HTERT RPE-1 (cell line): ENCODE results near the gene NUP210L.
"Not testable (repeated sequence)": the region's sequence is repeated elsewhere in the genome, so short reads cannot be mapped to it uniquely, and the experiment has no call there.

Experiments used
- in situ Hi-C: fragments of 300-500 bp; cut with MboI; formaldehyde crosslinking; loops from 4 replicates; pipeline ENCODE4 v1.14.3; 2020; ENCODE audit warnings: low sequenced_read_pairs

Gene NUP210L

DNA sequence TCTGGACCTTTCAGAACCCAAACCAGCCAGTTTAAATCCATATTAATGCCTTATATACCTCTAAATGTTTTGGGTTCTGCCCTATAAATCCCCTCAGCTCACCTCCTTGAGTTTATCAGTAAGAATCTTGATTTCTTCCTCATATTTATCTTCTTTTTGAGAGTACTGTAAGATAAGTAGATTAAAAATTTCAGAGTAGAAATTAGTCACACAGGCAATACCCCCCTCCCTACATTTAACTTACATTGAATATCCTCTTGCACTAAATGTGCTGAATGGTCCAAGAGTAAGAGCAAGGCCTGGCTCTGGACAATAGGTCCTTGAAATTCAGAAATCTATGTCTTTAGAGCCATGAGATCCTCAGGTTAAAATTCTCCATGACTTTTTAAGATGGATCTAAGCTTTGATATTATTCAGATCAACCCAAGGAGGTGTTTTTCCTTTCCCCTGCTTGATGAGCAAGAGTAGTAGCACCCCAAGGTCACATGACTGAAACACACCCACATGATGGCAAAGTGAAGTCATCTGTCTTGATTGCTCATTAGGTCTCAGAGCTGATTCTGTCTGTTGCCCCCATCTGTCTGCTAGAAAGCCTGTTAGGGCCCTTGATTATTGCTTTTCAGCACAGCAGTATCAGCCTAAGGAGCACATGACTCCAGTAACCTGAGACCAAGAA lies 15.8 kb upstream of the NUP210L start:
- in situ Hi-C loops = no loop called here

DNA sequence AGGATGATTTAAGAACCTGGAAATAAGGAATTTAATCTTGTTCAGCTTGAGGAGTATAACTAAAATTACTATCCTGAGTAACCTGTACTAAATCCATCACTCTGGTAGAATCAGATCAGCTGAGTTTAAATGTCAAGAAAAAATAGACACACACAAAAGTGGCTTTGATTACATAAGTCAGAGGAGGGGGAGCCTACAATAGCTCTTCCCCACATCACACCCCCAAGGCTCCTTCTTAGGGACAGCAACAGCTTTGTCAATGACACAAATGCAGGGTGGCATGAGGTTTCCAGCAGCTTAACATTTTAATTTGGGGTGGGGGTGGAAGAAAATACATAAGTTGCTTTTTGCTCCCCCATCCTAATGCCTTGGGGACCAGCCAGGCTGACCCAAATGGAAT lies 12.6 kb upstream of the NUP210L start:
- in situ Hi-C loops = no loop called here

DNA sequence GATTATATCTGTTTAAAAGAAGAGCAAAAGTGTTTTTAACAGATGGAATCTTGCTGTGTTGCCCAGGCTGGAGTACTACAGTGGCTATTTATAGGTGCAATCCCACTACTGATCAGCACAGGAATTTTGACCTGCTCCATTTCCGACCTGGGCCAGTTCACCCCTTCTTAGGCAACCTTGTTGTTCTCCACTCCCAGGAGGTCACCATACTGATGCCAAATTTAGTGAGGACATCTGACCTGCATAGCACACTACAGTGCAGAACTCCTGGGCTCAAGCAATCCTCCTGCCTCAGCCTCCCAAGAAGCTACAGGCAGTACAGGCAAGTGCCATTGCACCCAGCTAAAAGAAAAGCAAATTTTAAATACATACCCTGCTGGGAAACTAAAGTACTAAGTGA lies 11.3 kb upstream of the NUP210L start:
- in situ Hi-C loops = no loop called here

DNA sequence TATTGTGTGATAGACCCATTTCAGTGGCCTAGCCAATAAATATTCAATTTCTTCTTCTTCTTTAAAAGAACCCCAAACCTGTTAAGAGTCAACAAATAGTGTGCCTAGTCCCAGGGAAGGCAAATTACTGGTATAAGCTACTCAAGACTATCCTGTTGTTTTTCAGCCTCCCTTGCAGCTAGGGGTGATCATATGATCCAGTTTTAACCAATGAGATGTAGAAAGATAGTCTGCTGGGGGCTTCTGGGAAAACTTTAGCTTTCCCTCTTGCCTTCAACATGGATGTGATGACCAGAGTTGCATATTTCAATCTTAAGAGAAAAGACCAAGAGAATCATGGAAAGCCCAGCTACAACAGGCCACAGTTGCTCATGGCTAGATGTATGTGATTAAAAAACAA lies 4.7 kb upstream of the NUP210L start:
- in situ Hi-C loops = no loop called here

DNA sequence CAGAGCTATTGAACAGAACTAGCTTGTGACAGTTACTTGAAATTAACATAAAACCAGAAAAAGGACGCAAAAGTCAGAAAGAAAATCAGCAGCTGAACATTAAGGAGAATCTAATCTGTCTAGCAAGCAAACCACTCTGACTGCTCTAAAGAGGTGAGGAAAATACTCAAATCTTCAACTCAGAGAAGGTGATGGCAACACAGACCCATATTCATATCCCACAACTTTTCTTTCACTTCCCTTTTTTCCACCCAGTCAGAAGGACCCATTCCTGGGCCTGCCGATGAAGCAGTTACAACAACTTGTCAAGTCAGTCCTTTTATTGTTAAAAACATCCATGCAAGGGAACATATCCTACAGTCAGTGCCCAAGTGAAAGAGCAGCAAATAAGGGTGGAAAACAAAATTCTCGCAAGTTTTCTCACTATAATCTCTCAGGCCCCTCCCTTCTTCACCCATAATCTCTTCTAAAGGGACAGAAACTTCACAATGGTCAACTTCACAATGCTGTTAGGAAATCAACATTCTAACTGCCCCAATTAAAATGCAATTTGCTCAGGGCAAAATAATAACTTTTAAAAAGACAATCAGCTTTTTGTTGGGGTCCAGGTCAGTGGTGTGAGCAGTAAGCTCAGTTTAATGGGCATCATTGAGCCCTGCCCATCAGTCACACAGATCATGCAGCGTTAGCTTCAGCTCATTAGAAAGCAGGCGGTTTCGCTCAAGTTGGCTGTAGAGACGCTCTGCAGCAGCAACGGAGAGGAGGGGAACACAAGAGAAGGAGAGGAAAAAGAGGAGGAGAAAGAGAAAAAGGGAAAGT lies 3.6 kb upstream of the NUP210L start:
- in situ Hi-C loops = no loop called here

DNA sequence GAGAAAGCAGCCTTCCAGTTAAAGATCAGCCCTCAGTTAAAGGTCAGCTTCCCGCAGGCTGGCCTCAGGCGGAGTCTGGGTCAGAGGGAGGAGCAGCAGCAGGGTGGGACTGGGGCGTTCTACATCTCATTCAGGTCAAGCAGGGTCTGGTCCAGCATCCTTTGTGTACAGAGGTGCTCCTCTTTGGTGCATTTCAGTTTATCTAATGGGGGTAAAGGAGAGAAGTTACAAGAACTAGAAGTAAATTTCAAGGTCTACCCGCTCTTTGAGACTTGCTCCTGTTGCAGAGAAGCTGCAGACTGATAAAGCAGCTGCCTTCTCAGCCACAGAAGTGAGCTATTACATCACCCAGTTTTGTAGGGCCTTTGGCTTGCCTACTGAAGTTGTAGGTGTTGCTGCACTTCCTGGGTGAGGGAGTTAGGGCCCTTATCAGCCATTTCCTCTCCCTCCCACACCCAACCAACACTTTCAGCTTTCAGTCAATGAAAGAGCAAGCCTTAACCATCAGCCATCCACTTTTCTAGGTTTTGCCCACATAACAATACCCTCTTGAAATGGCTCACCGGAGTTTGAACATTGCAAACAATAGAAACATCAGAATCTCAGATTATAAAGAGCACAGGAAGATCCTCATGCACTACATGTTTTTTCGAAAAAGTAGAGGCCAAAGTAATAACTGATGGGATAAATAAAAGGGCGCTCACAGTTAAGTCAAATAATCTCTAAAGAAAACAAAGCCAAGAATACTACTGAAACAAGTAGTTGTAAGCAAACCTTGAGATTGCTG lies 2.8 kb upstream of the NUP210L start:
- in situ Hi-C loops = no loop called here

DNA sequence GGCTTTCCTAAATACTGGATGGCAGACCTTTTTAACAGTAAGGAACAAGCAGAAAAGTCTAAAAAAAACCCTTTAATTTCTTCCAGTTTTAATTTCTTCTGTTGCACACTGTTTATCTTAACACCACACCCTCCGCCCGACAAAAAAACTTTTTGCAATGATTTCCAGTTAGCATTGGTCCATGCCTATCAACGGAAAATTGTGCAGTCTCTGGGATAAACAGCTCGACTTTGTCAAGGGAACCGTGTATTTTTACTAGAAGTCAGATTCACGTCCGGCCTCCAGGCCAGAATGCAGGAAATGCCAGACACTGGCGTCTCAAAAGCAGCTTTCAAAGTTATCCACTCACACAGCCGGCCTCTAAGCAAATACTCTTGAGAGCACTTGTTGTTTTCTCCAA lies 378 bp upstream of the NUP210L start:
- in situ Hi-C loops = no loop called here

DNA sequence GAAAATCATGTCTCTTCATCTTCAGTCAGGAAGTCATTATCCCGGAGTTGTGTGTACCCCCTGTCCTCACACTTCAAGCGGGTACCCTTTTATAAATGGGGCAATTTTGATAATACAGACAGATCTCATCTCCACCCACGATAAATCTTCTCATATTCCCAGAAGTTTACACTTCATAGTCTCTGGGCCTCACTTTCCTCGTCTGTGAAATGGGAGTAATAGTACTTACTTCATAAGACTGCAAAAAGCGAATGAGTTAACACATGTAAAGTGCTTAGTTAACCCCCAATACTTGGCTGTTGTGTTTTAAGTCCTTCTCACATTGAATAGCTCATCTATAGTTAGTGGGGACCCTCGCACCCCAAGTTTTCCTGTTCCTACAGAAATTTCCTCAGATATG lies 820 bp downstream of the NUP210L start:
- in situ Hi-C loops = no loop called here

DNA sequence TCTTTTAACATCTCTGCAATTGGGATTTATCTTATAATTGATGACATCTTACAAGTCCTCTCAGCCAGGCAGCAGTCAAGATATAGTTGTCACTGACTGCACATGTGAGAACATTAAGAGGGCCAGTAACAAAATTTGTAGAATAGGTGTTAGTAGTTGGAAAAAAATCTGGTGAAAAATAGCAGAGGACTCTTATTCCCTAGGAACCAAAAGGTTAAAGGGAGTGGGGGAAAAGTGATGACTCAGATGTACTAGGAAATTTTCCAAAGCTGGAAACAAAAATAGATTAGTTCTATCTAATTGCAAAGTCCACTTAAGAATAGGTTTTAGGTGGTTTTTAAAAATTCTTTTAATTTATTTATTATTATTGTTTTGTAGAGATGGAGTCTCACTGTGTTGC lies 3.6 kb downstream of the NUP210L start:
- in situ Hi-C loops = no loop called here

DNA sequence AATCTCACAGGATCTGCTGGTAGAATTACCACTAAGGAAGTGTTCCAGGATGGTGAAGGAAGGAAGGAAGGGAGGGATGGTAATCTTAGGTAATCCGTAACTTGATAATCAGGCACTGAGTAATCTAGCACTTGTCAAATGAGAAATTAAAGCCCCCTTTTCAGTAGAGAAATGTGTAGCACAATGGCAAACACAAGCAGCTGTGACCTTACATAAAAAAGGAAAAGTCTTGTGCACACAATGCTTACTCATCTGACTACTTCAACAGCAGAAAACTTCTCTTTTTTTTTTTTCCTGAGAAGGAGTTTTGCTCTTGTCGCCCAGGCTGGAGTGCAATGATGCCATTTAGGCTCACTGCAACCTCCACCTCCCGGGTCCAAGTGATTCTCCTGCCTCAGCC lies 6.1 kb downstream of the NUP210L start:
- in situ Hi-C loops = no loop called here

DNA sequence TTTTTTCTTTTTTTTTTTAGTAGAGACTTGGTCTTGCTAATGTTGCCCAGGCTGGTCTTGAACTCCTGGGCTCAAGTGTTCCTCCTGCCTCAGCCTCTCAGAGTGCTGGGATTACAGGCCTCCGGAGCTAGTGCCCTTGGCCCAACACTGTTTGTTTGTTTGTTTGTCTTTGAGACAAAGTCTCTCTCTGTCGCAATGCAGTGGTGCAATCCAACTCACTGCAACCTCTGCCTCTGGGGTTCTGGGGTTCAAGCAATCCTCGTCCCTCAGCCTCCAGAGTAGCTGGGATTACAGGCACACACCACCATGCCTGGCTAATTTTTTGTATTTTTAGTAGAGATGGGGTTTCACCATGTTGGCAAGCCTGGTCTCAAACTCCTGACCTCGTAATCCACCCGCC lies 7.4 kb downstream of the NUP210L start:
- in situ Hi-C loops = not testable (repeated sequence)

DNA sequence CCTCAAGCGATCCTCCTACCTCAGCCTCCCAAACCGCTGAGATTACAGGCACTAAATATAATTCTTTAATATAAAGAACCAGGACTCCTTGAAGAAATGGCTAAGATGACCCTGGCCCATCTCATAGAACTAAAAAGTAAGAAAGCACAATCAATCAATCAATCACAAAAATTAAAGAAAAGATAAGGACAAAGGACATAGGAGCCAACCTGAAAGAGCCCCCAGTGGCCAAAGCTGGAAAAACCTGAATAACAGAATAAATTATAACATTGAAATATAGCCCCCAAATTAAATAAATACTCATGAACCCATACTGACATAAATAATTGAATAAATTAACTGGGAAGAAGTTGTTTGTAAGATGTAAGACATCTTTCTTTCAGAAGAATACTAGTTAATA lies 8.9 kb downstream of the NUP210L start:
- in situ Hi-C loops = no loop called here

DNA sequence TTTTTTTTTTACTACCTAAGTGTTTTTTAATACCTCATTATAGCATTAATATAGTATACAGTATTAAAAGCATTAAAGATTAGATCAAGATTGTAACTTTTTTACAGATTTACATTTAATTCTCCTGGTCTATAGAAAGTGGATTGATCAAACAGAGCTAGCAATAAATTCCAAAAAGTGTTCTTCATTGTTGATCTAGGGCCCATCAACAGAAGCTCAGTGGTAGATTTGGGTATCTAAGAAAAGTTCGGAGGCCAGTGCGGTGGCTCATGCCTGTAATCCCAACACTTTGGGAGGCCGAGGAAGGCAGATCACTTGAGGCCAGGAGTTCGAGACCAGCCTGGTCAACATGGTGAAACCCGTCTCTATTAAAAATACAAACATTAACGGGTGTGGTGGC lies 12.5 kb downstream of the NUP210L start:
- in situ Hi-C loops = no loop called here

DNA sequence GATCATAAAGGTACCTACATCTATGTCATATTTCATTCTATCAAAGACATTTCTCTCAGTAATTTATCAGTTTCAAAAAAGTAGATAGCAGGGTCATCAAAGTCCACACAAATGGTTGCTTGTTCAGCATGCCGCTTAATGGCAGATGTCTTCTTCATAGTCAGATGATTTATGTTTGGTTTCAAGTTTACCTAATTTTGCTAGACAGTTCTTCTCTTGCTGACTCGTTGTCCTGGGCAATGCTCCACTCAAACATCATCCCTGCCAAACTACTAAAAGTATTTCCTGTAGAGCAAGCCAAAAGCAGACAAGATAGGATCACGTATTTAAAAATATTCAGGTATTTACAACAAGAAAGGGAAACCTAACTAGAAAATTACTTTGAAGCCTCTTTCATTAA lies 13.6 kb downstream of the NUP210L start:
- in situ Hi-C loops = no loop called here

DNA sequence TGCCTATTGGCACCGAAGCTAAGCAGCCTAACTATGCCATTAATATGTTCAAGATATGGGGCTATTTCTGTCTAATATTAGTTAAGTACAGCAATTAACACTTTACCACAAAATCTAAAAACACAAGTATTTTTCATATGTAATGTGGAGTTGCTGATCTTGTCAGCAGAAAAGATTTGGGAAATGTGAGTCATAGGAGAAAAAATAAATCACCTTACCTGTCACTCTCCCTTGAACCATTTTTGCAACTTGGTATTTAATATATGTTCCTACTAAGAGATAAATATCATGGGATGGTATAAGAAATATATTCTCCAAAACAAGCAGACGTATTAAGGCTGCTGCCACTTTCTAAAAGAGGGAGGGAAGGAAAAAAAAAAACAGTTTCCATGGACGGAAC lies 17.0 kb downstream of the NUP210L start:
- in situ Hi-C loops = no loop called here

DNA sequence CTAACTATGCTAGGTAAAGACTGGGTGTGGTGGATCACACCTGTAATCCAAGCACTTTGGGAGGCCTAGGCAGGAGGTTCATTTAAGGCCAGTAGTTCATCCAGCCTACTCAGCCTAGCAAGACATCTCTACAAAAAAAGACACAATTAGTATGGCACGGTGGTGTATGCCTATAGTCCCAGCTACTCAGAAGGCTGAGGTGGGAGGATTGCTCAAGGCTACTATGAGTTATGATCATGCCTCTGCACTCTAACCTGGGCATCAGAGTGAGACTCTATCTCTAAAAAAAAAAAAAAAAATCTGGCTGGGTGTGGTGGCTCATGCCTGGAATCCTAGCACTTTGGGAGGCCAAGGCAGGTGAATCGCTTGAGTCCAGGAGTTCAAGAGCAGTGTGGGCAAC lies 21.6 kb downstream of the NUP210L start:
- in situ Hi-C loops = no loop called here

DNA sequence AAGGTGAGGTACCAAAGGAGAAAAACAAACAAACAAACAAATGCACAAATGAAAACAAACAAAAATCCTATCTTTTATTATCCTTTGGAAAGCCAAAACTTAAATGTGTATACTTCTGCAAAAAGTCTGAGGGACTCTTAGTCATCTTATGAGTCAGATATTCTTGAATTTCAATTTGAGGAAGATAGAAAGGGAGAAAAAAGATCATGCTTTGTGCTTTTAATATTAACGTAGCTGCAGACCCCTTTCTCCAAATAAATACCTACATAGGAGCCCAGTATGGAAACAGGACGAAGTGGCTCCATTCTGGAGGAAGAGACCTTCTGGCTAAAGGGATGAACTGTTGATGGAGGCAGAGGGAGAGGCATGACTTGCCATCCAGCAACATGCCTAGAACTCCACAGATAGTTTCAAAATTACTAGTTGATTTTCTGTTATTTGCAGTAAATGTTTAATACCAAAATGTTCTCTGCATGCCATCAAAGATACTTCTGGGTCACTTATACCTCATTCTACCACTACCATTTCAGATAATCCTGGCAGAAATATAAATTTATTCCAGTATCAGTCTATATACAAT lies 25.4 kb downstream of the NUP210L start:
- in situ Hi-C loops = no loop called here

DNA sequence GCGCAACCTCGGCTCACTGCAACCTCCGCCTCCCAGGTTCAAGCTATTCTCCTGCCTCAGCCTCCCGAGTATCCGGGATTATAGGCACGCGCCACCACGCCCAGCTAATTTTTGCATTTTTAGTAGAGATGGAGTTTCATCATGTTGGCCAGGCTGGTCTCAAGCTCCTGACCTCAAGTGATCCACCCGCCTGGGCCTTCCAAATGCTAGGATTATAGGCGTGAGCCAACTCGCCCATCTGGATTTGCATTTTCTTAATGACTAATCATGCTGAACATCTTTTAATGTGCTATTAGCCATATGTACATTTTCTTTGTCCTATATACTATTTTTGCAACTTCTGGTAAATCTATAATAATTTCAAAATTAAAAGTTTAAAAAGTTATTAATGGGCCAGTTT lies 31.7 kb downstream of the NUP210L start:
- in situ Hi-C loops = not testable (repeated sequence)

DNA sequence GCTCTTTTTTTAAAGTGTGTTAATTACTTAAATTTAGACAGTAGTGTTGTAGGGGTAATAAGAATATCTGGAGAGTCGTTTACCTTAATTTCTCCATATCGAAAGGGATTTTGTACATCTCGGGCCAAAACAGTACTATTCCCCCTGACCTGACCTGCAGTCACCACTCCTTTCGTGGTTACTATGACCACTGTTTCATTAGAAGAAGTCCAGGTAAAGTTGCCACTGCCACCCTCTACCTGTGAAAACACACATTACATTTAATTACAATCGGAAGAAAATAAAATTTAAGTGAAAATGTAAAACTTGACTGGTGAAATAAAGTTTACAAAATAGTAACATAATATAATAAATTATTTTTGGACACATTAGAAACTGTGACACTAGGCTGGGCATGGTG lies 37.2 kb downstream of the NUP210L start:
- in situ Hi-C loops = no loop called here

DNA sequence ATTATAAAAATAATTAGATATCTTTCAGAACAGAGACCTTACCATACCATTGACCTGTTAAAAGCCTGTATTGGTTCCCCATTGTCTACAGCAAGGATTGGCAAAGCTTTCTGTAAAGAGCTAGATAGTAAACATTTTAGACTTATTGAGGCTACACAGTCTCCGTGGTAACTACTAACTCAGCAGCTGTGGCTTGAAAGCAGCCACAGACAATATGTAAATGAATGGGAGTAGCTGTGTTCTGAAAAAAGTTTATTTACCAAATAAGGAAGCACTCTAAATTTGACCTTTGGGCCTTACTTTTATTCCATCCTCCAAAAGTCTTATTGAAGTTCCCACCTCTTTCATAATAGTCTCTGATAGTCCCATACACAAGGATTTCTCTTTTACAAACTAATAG lies 39.7 kb downstream of the NUP210L start:
- in situ Hi-C loops = no loop called here

DNA sequence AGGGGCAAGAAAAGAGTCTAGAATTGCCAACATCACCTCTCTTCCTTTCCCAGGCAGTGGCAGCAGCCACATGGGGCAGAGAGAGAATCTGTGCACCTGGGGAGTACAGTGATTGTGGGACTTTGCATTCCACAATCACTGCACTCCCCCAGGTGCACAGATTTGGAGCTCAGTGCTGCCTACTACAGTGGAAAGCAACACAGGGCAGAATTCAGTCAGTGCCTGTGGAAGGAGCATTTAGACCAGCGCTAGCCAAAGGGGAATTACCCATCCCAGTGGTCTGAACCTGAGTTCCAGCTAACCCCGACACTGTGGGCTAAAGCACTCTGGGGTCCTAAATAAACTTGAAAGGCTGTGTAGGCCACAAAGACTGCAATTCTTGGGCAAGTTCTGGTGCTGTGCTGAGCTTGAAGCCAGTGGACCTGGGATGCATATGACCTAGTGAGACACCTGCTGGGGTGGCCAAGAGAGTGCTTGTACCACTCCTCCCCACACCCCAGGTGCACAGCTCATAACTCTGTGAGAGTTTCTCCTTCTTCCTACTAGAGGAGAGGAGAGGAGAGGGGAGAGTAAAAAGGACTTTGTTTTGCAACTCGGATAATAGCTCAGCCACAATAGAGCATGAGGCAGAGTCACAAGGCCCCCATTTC lies 50.3 kb downstream of the NUP210L start:
- in situ Hi-C loops = no loop called here
